VCaP (cell line): Measurements from ENCODE around the gene ENKUR.

Source experiments
- H3K27ac ChIP-seq: fragments of 450-650 bp; 2 replicates; pipeline ENCODE4 v1.5.1; 2017
- CTCF ChIP-seq: fragments of 450-650 bp; conservative IDR thresholded peaks from 2 replicates; pipeline ENCODE4 v1.5.1; 2017; ENCODE audit warnings: mild to moderate bottlenecking, moderate library complexity

ENKUR gene

GRCh38 chr10:25057886-25058285 is 41.9 kb upstream of the ENKUR start:
- H3K27ac ChIP-seq, result no peak overlapping the region
- no peak for TF ChIP-seq CTCF

GRCh38 chr10:25056726-25057125 is 40.8 kb upstream of the ENKUR start:
- H3K27ac ChIP-seq, result no peak overlapping the region
- no peak for TF ChIP-seq CTCF

GRCh38 chr10:25052012-25052411 is 36.1 kb upstream of the ENKUR start:
- no peak for TF ChIP-seq CTCF
- H3K27ac ChIP-seq, result no peak overlapping the region

- no peak overlapping the region for H3K27ac ChIP-seq
- TF ChIP-seq CTCF, result no peak
These were observed 34.4 kb upstream of the ENKUR start for GRCh38 chr10:25050402-25050801.

- TF ChIP-seq CTCF, result no peak
- H3K27ac ChIP-seq, result no peak overlapping the region
These were observed 34.0 kb upstream of the ENKUR start for GRCh38 chr10:25049966-25050365.

GRCh38 chr10:25048450-25048849 is 32.5 kb upstream of the ENKUR start:
- no peak for TF ChIP-seq CTCF
- no peak overlapping the region for H3K27ac ChIP-seq

GRCh38 chr10:25047591-25048301 is 31.8 kb upstream of the ENKUR start:
- no peak for TF ChIP-seq CTCF
- no peak overlapping the region for H3K27ac ChIP-seq
